Bronchial epithelial cell (primary cell): ENCODE results near the gene SRGAP2. TPM values are rescaled to one million over a fixed set of nuclear protein-coding genes. Genes with fewer than 3 reads are reported as not detected.
A peak's percentile ranks its signal among the peaks of the same experiment; 100 is the strongest.
"Not testable (repeated sequence)": the region's sequence is repeated elsewhere in the genome, so short reads cannot be mapped to it uniquely, and the experiment has no call there.

ENCODE experiments used
- DNase-seq: peaks from one replicate; pipeline ENCODE4 v3.0.0-alpha.2; 2010; ENCODE audit warnings: low read depth
- FAIRE-seq: peaks from 2 replicates; lab custom pipeline; 2011; peaks lifted over from hg19 to GRCh38; lab: Jason Lieb, UNC
- H3K27me3 ChIP-seq: 2 replicates; pipeline ENCODE4 v1.5.1; 2011; ENCODE audit warnings: low read length; ENCODE audit not compliant: control insufficient read depth, insufficient read depth
- H3K36me3 ChIP-seq: 2 replicates; pipeline ENCODE4 v1.5.1; 2011; ENCODE audit warnings: low read length; ENCODE audit not compliant: control insufficient read depth, insufficient read depth
- H3K4me3 ChIP-seq: 2 replicates; pipeline ENCODE4 v1.5.1; 2011; ENCODE audit warnings: mild to moderate bottlenecking, low read depth, low read length, control low read depth
- CTCF ChIP-seq: IDR thresholded peaks from 2 replicates; pipeline ENCODE4 v1.5.1; 2011; ENCODE audit warnings: mild to moderate bottlenecking, moderate library complexity, low read length, control low read depth, inconsistent platforms; ENCODE audit not compliant: insufficient read depth, severe bottlenecking
- total RNA-seq: library from RNA; depleted of rRNA; stranded (reverse); fragments of >200 nt; gene quantifications from 2 replicates; pipeline ENCODE4 v1.2.1, GENCODE V29; 2014

SRGAP2 gene
- total RNA-seq, result 9.2 and 28.5 TPM in 2 replicates

- H3K4me3 ChIP-seq, result peak within 1 kb of the TSS; percentile 39
- DNase-seq, result not testable (repeated sequence)
Measured at GRCh38 chr1:206203364-206204158, at the start of gene SRGAP2. Gene SRGAP2, plus strand, starts transcription at chr1:206203541. Its CDS starts 2,430 bp downstream, at chr1:206205971.

GRCh38 chr1:206167350-206168029 is 35.9 kb upstream of the SRGAP2 start:
- not testable (repeated sequence) for H3K4me3 ChIP-seq, H3K36me3 ChIP-seq, FAIRE-seq, H3K27me3 ChIP-seq, DNase-seq

More at GRCh38 chr1:206203364-206204158, at the start of gene SRGAP2:
- not testable (repeated sequence) for H3K36me3 ChIP-seq, H3K27me3 ChIP-seq, FAIRE-seq

GRCh38 chr1:206169794-206170193 is 33.5 kb upstream of the SRGAP2 start:
- not testable (repeated sequence) for H3K36me3 ChIP-seq, DNase-seq, FAIRE-seq, H3K4me3 ChIP-seq, H3K27me3 ChIP-seq

GRCh38 chr1:206173110-206173719 is 30.1 kb upstream of the SRGAP2 start:
- H3K4me3 ChIP-seq, DNase-seq, H3K27me3 ChIP-seq, H3K36me3 ChIP-seq, FAIRE-seq: not testable (repeated sequence)

GRCh38 chr1:206174182-206174868 is 29.0 kb upstream of the SRGAP2 start:
- H3K27me3 ChIP-seq, H3K36me3 ChIP-seq, H3K4me3 ChIP-seq, FAIRE-seq: not testable (repeated sequence)
- peak; percentile 32 for DNase-seq
- peak; percentile 5 for TF ChIP-seq CTCF

GRCh38 chr1:206175459-206176113 is 27.8 kb upstream of the SRGAP2 start:
- not testable (repeated sequence) for H3K36me3 ChIP-seq, H3K27me3 ChIP-seq, FAIRE-seq, H3K4me3 ChIP-seq
- peak; percentile 53 for DNase-seq
- TF ChIP-seq CTCF, result peak; percentile 33

GRCh38 chr1:206176114-206176502 is 27.2 kb upstream of the SRGAP2 start:
- DNase-seq, H3K27me3 ChIP-seq, FAIRE-seq, H3K4me3 ChIP-seq, H3K36me3 ChIP-seq: not testable (repeated sequence)

- not testable (repeated sequence) for H3K36me3 ChIP-seq, DNase-seq, H3K27me3 ChIP-seq, FAIRE-seq, H3K4me3 ChIP-seq
Measured at GRCh38 chr1:206178061-206178989, 25.0 kb upstream of the SRGAP2 start.

GRCh38 chr1:206179666-206180065 is 23.7 kb upstream of the SRGAP2 start:
- H3K36me3 ChIP-seq, FAIRE-seq, H3K27me3 ChIP-seq, DNase-seq, H3K4me3 ChIP-seq: not testable (repeated sequence)
